ENCODE data around the gene GAB3. TPM values are rescaled to one million over a fixed set of nuclear protein-coding genes. Genes with fewer than 3 reads are reported as not detected.
A peak's percentile ranks its signal among the peaks of the same experiment; 100 is the strongest.

Gene GAB3
- total RNA-seq, 1 experiment from 2014 or later: 0.17 TPM

GRCh38 chrX:154780968-154781367 lies 30.1 kb upstream of the GAB3 start:
- no peaks in the 10 kb centered on the region for H3K36me3 ChIP-seq (ENCODE audit: low read depth)
- TF ChIP-seq CTCF (conservative IDR thresholded peaks at IDR 0.05) (no peak), EZH2 (IDR thresholded peaks at IDR 0.05; ENCODE audit: low read depth) (no peak)
- H4K20me1 ChIP-seq (ENCODE audit: insufficient read depth): peaks cover 8% of the 10 kb centered on the region; the same call in 1 of the 2 replicates
- no peaks in the 10 kb centered on the region for H3K9me3 ChIP-seq (ENCODE audit: insufficient read depth, low read depth)
- H3K79me2 ChIP-seq (ENCODE audit: low read depth): no peaks in the 10 kb centered on the region
- no peaks in the 10 kb centered on the region for H3K27me3 ChIP-seq (ENCODE audit: insufficient read depth, low read depth)
- H3K27ac ChIP-seq: no peak overlapping the region
- H3F3A ChIP-seq (ENCODE audit: insufficient read depth, low read depth): peaks cover 14% of the 10 kb centered on the region; the same call in 1 of the 2 replicates
- CTCF ChIA-PET: no interaction called here
- H3K4me2 ChIP-seq: no peak overlapping the region
- H3K9me2 ChIP-seq (ENCODE audit: insufficient read depth): no peaks in the 10 kb centered on the region
- no TSS peak for BruUV-seq (replicated peaks)
- POLR2A ChIA-PET (ENCODE audit: unreplicated experiment): interaction anchor here (0.6 kb wide), 1 partner anchor 10 kb away, joined by 5 read pairs; no protein-coding TSS in a partner anchor
- H3K4me3 ChIP-seq: no peak overlapping the region
- no peaks in the 10 kb centered on the region for H3K4me1 ChIP-seq (replicated peaks; ENCODE audit: insufficient read depth)
- intact Hi-C loops (cut with micrococcal nuclease; ENCODE audit: unreplicated experiment): no loop called here
- no peak for DNase-seq
- no peak overlapping the region for H2AFZ ChIP-seq

GRCh38 chrX:154779261-154779660 lies 28.4 kb upstream of the GAB3 start:
- TF ChIP-seq EZH2 (IDR thresholded peaks at IDR 0.05; ENCODE audit: low read depth): no peak
- no peak for TF ChIP-seq CTCF (conservative IDR thresholded peaks at IDR 0.05)

GRCh38 chrX:154776753-154777152 lies 25.9 kb upstream of the GAB3 start:
- no peak for DNase-seq
- Histone ChIP-seq H3K9me3 (ENCODE audit: insufficient read depth, low read depth) (no peaks in the 10 kb centered on the region), H4K20me1 (ENCODE audit: insufficient read depth) (peaks cover 25% of the 10 kb centered on the region), H3K4me1 (replicated peaks; ENCODE audit: insufficient read depth) (no peaks in the 10 kb centered on the region), H3K4me2 (no peak overlapping the region), H3K4me3 (no peak overlapping the region), H3K36me3 (ENCODE audit: low read depth) (peaks cover 6% of the 10 kb centered on the region; the same call in 1 of the 2 replicates), H3K79me2 (ENCODE audit: low read depth) (no peaks in the 10 kb centered on the region; the same call in 1 of the 2 replicates), H3F3A (ENCODE audit: insufficient read depth, low read depth) (peaks cover 20% of the 10 kb centered on the region; the same call in 1 of the 2 replicates), H2AFZ (no peak overlapping the region), H3K27ac (no peak overlapping the region), H3K9me2 (ENCODE audit: insufficient read depth) (no peaks in the 10 kb centered on the region), H3K27me3 (ENCODE audit: insufficient read depth, low read depth) (no peaks in the 10 kb centered on the region)
- TSS peak; percentile 34 for BruUV-seq (replicated peaks)
- POLR2A ChIA-PET (ENCODE audit: unreplicated experiment): no interaction called here
- intact Hi-C loops (cut with micrococcal nuclease; ENCODE audit: unreplicated experiment): no loop called here
- no peak for TF ChIP-seq EZH2 (IDR thresholded peaks at IDR 0.05; ENCODE audit: low read depth)
- CTCF ChIA-PET: no interaction called here

More at GRCh38 chrX:154779261-154779660, 28.4 kb upstream of the GAB3 start:
- Histone ChIP-seq H3K9me2 (ENCODE audit: insufficient read depth) (no peaks in the 10 kb centered on the region), H3K4me3 (no peak overlapping the region), H3K9me3 (ENCODE audit: insufficient read depth, low read depth) (no peaks in the 10 kb centered on the region), H3K27ac (no peak overlapping the region), H3F3A (ENCODE audit: insufficient read depth, low read depth) (peaks cover 15% of the 10 kb centered on the region; the same call in 1 of the 2 replicates), H2AFZ (no peak overlapping the region), H3K27me3 (ENCODE audit: insufficient read depth, low read depth) (no peaks in the 10 kb centered on the region), H4K20me1 (ENCODE audit: insufficient read depth) (peaks cover 8% of the 10 kb centered on the region; the same call in 1 of the 2 replicates), H3K79me2 (ENCODE audit: low read depth) (no peaks in the 10 kb centered on the region), H3K4me2 (no peak overlapping the region), H3K4me1 (replicated peaks; ENCODE audit: insufficient read depth) (no peaks in the 10 kb centered on the region), H3K36me3 (ENCODE audit: low read depth) (no peaks in the 10 kb centered on the region; the same call in 1 of the 2 replicates)
- ChIA-PET POLR2A (ENCODE audit: unreplicated experiment) (no interaction called here), CTCF (no interaction called here)
- no TSS peak for BruUV-seq (replicated peaks)
- no peak for DNase-seq
- intact Hi-C loops (cut with micrococcal nuclease; ENCODE audit: unreplicated experiment): no loop called here

All from PC-9 (cell line).